HG03469 (cell line): ENCODE results near the gene FRY.

ENCODE experiments used
- ATAC-seq: cut with Tn5 transposase; IDR thresholded peaks from one replicate; pipeline ENCODE4 v1.9.1; 2021; ENCODE audit warnings: mild to moderate bottlenecking, moderate library complexity, moderate number of reproducible peaks; ENCODE audit not compliant: unreplicated experiment

The FRY gene

DNA sequence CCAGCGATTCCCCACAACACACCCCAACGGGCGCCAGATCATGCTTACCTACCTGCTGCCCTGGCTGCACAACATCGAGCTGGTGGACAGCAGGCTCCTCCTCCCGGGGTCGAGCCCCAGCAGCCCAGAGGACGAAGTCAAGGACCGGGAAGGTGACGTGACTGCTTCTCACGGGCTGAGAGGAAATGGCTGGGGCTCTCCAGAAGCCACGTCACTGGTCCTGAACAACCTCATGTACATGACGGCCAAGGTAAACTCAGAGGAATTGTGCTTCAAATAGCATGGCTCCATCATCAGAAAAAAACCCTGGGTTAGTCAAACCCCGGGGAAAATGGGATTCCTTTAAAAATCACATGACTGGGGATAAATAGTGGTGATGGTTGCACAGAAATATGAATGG lies 177.3 kb downstream of the FRY start:
- ATAC-seq = no peak

DNA sequence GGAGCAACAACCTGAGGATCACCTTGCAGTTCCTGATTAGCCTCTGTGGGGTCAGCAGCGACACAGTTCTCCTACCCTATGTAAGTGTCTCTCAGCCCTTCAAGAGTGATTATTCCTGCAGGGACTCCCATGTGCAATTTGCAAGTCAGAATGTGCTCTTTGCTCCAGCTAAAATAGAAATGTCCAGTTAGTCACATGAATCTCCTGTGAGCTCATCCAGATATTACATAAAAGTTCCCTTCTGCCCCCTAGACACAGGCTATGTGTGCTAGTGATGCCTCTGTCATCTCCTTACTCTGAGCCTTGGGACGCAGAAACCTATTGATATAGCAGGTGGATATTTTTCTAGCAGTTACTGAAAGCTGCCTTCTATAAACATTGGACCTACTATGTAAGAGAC lies 178.1 kb downstream of the FRY start:
- no peak for ATAC-seq

DNA sequence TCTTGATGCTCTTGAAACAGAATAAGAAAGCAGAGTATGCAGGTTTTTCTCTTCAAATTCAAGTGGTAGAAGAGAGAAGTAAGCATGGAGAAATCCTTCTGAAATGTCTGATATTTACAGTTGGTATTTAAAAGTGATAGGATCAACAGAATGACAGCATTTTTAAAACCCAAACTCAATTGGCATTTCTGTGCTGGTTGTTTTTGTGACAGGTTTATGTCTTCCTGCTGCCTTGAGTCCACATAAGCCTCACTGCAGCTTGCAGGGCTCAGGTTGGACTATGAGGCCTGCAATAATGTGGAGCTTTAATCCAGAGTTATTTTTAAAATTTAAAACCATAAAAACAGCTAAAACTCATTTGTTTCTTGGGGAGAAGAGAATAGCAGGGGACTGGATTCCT lies 178.5 kb downstream of the FRY start:
- no peak for ATAC-seq

DNA sequence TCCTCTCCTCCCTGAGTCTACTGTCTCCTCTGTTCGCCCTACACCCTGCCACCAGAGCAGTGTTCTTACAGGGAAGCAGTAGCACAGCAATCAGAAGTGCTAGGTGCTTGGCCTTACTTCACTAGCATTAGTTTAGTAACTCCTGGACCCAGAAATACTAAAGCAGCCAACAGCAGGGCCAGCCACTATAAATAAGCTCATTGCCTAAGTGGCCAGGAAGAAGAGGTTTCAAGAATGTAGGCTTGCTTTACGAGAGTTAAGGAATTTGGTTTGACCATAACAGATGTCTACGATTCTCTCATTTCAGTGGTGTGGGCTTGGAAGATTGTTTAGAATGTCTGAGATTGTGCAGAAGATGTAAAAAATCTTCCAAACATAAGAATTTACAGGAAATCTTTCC lies 180.2 kb downstream of the FRY start:
- ATAC-seq = no peak

DNA sequence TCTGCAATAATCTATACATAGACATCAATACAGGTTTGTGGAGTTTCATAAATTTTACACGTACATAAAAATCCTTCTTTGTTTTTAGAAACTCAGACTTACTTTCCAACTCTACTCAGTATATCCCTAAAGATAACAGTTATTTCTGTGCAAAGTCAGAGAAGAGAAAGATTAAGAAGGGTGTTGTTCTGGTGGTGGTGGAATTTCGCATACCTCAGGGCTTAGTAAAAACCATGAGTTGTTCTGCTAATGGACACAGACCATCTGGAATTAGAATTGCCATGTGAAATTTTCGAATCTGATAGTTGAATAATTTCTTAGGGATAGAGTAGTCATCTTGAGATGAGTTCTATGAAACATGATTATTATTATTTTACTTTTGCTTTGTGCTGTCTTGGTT lies 180.8 kb downstream of the FRY start:
- no peak for ATAC-seq

DNA sequence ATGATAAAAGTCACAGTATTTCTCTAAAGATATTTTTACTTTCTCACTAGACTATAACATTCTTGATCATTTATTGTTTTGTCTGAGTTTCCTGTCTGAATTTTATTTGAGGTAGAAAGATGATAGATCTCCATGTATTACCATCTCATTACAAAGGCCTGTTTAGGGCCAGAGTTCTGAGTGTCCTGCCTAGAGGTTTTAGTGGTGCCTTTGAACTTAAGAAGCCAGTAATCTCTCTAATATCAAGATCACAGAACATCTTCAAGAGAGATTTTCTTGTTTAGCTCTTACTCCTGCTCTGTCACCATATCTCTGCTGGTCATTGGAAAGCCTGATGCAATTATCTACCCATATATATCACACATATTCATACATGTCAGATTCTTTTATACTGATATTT lies 182.1 kb downstream of the FRY start:
- ATAC-seq = no peak

DNA sequence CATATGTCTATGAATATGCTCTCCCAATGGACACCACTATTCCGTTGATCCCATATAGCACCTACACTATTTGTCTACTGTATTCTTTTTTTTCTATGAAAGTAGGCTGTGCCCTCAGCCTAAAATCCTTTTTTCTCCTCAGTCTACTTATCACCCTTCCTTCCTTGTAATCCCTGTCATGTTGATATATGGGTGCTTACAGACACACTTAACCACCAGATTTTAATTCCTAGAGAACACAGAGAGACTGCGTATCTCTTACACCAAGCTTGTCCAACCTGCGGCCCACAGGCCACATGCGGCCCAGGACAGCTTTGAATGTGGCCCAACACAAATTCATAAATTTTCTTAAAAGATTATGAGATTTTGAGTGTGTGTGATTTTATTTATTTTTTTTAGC lies 182.5 kb downstream of the FRY start:
- no peak for ATAC-seq

DNA sequence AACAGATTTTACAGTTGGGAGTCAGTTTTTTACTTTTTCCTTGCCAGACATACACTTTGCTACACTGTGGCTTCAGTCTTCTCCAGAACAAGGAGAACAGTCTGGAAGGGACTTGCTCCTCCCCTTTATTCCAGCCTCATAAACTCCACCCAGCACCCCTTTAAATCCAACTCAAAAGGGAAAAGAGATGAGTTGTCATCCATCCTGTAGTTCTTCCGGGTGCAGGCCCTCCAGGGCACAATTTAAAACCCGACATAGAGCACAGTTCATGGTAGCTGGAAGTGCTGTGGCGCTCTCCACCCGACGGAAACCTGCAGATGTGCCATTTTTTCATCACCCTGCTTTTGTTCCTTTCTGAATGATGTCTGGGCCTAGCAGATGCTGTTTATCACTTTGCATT lies 184.7 kb downstream of the FRY start:
- ATAC-seq = no peak

DNA sequence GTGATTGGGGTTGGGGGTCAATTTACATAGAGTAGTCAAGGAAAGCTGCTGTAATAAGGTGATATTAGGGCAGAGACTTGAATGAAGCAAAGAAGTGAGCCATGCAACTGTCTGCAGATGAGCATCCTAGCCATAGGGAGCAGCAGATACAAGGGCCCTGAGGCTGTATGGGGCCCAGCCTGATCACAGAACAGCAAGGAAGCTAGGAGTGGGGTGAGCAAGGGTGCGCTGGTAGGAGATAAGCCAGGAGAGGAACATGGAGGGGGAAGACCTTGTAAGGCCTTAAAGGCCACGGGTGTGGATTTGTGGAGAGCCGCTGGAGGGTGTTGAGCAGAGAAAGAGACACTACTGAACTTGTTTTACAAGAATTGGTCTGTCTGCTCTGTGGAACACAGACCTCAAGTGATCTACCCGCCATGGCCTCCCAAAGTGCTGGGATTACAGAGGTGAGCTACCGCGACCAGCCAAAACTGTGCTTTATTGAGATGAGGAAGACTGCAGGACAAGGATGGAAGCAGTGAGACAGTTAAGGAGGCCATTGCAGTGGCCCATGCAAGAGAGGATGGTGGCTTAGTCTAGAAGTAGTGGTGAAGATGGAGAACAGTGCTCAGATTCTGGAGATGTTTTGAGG lies 190.6 kb downstream of the FRY start:
- no peak for ATAC-seq

DNA sequence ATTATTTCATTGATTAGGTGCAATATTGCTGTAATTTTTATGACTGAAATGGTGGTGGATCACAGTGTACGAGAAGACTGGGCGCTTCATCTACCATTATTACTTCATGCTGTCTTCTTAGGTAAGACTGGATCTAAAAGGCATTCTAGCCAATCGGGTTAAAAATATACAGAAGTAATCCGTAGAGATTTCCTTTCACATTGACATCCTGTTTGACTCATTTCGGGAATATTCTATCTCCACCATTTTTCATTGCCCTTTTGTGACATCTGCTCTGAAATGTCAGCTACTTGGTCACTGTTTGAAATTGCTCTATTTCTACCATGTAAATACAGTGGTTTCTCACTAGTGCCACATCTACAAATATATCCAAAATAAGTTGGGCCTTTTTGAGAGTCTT lies 193.3 kb downstream of the FRY start:
- no peak for ATAC-seq

DNA sequence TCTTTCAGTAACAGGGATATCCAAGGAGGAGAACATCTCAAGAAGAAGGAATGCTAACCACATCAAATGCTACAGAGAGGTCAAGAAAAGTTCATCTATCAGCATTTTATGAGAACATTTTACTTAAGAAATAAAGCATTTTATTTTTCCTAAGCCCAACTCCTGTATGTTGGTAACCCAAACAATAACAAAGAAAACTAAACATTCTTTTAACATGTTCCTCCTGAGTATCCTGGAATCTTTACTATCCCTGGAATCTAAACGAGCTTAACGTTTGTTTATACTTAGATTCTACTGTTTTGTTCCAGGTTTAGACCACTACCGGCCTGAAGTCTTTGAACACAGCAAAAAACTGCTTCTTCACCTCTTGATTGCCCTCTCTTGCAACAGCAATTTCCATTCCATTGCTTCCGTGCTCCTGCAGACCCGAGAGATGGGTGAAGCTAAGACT lies 193.9 kb downstream of the FRY start:
- ATAC-seq = no peak

DNA sequence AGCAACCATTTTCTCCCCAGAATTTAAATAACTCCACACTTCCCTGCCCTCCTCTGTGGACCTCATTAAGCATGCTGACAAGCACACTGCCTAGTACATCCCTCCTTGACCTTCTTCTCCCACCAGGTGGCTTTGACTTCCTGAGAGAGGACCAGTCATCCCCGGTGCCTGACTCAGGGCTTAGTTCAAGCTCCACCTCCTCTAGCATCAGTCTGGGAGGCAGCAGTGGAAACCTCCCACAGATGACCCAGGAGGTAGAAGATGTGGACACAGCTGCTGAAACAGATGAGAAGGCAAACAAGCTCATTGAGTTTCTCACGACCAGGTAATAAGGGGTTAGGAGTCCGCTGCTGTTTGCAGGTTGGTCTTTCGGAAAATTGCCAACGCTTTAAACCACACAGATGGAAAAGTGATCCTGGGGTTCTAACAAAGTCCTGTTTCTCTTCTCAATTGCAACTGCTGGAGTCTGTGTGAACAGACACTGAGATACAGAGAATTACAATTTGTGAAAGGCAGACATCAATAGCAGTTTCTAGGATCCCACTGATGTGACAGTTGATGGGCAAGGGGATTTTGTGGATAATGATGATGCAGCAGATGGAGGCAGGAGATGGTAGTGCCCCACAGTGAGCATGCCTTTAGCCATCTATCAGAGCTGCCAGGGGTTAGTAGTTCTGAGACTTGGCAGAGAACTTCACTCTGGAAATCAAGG lies 196.9 kb downstream of the FRY start:
- ATAC-seq = no peak

DNA sequence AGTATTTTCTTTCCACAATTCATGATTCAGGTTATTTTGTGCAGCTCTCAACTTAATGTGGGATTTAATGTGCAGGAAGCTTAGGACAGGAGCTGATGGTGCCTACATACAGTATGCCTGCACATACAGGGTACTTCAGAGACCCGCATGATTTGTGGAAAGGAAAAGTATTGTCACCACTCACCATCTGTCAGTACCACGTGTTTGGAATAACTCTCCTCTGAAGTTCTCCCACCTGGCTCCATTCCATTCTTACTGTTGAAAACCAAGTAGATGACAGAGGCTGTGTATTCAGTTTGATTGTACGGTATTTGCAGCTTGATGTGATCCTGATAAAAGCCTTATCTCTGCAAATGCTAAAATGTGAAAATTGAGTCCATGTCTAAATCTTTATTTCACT lies 197.9 kb downstream of the FRY start:
- no peak for ATAC-seq

DNA sequence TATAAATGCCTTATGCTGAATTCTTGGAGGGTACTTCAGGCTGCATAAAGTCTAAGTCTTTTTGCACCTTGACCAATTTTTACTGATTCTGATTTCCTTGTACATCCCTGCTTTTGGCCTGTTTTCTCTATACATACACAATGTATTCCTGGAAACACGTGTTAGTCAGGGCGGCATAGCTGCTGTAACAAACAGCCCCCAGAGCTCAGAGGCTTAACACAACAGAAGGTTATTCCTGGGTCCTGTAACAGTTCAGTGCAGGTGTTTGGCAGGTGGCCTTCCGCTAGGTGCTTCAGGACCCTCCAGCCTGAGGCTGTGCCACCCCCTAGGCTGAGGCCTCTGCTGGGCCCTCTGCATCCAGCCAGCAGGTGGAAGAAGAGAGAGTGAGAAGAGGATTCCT lies 200.7 kb downstream of the FRY start:
- ATAC-seq = no peak

DNA sequence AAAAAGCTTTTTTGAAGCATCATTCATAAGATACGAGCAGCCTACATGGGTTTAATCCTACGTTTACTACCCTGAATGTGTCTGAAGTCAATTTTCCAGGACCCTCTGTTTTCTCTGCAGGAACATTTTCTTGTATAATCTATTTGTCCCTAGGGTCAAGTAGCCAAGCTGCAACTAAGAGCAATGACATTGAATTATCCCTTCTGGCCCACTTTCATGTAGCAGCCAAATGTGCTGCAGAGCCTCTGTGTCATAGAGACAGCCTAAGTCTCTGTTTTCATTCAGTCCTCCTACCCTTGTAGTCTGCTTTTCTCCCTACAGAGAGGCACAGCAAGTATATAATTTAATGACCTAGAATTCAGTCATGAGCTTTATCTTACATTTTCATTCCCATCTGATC lies 201.5 kb downstream of the FRY start:
- no peak for ATAC-seq

DNA sequence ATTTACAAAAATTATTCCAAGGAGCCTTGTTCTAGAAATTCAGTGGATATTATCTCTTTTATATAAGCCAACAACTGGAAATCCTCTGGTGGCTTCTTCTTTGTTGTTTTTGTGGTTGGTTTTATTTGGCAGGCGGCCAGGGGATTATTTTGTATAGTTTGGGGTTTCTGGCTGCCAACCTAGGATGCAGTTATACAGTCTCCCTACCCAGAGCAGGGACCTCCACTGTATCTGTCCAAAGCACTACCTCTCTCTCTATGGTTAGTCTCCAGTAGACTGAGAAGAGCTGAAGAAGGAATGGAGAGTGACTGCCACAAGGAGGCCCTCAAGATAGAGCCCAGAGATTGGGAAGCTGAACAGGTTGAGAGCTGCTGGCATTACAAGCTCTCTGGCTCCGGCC lies 203.3 kb downstream of the FRY start:
- no peak for ATAC-seq

DNA sequence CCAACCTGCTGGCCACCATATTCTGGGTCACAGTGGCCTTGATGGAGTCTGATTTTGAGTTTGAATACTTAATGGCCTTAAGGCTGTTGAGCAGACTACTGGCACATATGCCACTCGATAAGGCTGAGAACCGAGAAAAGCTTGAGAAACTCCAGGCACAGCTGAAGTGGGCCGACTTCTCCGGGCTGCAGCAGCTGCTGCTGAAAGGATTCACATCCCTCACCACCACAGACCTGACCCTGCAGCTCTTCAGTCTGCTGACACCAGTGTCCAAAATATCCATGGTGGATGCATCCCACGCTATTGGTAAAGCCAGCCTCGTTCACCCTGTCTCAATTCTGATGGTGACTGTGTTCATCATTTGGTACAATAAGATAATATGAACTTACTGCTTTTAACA lies 206.1 kb downstream of the FRY start:
- ATAC-seq = no peak

DNA sequence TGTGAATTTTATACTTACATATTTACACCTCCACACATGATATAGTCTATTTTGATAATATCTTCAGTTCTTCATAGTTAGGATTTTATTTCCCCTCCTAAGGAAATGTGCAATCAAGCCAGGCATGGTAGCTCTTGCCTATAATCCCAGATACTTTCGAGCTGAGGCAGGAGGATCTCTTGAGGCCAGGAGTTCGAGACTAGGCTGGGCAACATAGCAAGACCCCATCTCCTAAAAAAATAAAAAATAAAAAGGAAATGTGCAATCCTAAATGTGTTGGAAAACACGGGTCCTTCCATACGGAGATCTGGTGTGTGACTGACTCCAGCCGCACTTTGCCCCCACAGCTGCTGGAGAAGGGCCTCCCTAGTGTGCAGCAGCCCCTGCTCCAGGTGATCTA lies 212.1 kb downstream of the FRY start:
- no peak for ATAC-seq

DNA sequence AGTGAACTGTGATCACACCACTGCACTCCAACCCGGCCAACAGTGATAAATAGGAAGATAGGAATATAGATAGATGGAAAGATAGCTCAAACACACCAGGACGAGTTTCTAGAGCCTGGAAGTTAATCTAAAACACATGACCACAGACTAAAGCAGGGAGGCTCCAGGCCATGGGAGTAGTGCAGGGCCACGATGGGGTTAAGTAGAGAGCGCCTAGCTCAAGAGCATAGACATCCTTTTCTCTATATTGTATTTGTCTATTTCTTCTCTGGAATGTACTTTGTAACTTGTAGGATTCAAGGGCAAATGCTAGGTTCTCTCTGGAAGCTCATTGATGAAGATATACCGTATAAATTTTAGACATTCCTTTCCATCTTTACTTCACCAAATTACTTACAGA lies 214.0 kb downstream of the FRY start:
- ATAC-seq = no peak

DNA sequence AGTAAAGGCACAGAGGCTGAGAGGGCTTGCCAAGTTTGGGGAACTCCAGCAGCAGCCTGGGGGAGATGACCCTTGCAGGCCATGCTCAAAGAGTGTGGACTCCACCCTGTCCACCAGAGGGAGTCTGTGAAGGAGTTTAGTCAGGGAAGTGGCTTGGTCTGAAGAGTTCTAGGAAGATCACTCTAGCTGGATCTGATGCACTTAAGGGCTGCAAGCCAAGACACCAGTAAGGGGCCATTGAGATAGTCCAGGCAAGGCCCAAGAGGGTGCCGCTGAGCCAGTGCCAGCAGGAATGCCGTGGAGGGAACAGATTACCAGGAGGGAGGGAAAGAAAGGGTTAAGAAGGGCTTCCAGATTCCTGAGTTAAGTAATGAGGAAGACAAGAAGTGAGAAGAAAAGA lies 214.9 kb downstream of the FRY start:
- peak; percentile 87 for ATAC-seq

DNA sequence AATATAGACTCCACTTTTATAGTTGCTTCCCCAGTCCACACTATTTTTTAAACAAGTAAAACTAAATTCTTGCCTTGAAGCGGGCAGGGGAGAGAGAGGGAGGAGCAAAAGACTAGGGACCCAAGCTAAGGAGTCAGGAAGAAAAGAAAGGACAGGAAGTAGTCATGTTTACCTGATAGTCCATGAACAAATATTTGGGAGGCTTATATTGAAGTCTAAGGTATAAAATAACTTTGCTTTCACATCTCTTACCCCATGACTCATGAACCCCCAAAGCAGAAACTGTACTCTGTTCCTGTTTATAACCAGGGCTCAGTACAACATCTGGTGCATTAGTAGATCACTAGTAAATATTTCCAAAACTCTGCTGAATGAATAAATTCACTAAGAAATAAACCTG lies 216.3 kb downstream of the FRY start:
- ATAC-seq = no peak

DNA sequence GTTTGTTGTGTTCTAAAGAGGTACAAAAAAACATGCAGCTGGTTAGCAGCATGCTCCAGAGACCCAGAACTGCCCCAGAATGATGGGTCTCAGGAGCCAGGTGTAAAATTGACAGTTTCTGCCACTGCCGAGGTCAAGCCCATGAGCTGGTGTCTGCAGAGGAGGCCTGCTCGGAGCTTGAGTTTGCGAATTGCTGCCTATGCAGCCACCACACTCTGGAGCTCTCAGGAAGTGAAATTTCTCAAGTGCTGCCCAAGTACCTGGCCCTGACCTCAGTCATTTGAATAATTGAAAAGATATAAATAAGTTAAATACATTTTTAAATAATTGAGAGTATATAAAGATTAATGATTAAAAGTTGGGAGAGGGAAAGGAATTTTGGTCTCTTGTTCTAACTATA lies 217.2 kb downstream of the FRY start:
- no peak for ATAC-seq
